NB4 (cell line): Measurements from ENCODE around the gene FKBP2.

Experiments
- DNase-seq: peaks from one replicate; pipeline ENCODE4 v3.0.0; 2010; ENCODE audit warnings: low read depth
- H3K4me3 ChIP-seq: one replicate; pipeline ENCODE4 v1.5.1; 2011; ENCODE audit warnings: mild to moderate bottlenecking, low read depth, low read length, moderate library complexity
- MYC ChIP-seq: IDR thresholded peaks from 2 replicates; pipeline ENCODE4 v1.6.1; 2011; ENCODE audit warnings: low read depth, low read length
- POLR2A ChIP-seq: IDR thresholded peaks from 2 replicates; pipeline ENCODE4 v1.6.1; 2011; ENCODE audit warnings: mild to moderate bottlenecking; ENCODE audit not compliant: insufficient read length; ENCODE audit errors: extremely low read depth
- TF ChIP-seq, protein P1 (sequence below): IDR thresholded peaks from 2 replicates; pipeline ENCODE4 v1.6.1; 2011; ENCODE audit warnings: low read depth, low read length
- TF ChIP-seq, protein P2 (sequence below): IDR thresholded peaks from one replicate; pipeline ENCODE4 v1.5.1; 2012; ENCODE audit warnings: low read depth, low read length

The FKBP2 gene

DNA sequence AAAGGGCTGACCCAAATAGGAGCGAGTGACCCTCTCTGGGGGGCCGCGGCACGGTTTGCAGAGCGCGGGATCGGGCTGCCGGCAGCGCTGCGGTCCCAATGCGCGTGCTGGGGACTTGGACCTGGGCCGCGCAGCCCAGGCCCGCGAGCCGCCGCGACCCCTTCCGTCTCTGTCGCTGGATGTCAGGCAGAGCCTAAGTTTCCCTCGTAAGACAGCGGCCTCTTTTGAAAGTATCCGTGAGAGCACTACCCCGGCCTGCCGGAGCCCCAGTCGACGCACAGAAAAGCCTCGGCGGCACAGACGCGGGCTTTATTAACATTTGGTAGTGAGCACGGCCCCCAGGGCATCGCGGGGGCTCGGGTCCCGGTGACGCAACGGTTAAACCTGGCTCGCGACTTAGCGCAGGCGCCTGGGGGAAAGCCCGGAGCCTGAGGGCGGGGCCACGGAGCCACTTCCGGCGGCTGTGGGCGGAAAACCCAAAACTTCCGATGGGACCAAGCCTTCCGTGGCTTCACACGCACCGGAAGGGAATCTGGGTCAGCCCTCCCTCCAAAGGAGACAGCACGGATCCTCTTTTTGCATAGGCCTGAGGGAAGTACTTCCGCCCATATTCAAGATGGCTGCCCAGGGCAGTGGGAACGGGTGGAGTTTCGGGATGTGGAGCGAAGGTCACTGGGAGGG lies 28.8 kb downstream of the FKBP2 start:
- peak; percentile 100 for DNase-seq
- TF ChIP-seq POLR2A (peak; percentile 68), MYC (peak; percentile 39; the same call in 1 of the 2 replicates)
- TF ChIP-seq, protein P1, sequence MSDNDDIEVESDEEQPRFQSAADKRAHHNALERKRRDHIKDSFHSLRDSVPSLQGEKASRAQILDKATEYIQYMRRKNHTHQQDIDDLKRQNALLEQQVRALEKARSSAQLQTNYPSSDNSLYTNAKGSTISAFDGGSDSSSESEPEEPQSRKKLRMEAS = no peak
- TF ChIP-seq, protein P2, sequence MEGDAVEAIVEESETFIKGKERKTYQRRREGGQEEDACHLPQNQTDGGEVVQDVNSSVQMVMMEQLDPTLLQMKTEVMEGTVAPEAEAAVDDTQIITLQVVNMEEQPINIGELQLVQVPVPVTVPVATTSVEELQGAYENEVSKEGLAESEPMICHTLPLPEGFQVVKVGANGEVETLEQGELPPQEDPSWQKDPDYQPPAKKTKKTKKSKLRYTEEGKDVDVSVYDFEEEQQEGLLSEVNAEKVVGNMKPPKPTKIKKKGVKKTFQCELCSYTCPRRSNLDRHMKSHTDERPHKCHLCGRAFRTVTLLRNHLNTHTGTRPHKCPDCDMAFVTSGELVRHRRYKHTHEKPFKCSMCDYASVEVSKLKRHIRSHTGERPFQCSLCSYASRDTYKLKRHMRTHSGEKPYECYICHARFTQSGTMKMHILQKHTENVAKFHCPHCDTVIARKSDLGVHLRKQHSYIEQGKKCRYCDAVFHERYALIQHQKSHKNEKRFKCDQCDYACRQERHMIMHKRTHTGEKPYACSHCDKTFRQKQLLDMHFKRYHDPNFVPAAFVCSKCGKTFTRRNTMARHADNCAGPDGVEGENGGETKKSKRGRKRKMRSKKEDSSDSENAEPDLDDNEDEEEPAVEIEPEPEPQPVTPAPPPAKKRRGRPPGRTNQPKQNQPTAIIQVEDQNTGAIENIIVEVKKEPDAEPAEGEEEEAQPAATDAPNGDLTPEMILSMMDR = no peak

DNA sequence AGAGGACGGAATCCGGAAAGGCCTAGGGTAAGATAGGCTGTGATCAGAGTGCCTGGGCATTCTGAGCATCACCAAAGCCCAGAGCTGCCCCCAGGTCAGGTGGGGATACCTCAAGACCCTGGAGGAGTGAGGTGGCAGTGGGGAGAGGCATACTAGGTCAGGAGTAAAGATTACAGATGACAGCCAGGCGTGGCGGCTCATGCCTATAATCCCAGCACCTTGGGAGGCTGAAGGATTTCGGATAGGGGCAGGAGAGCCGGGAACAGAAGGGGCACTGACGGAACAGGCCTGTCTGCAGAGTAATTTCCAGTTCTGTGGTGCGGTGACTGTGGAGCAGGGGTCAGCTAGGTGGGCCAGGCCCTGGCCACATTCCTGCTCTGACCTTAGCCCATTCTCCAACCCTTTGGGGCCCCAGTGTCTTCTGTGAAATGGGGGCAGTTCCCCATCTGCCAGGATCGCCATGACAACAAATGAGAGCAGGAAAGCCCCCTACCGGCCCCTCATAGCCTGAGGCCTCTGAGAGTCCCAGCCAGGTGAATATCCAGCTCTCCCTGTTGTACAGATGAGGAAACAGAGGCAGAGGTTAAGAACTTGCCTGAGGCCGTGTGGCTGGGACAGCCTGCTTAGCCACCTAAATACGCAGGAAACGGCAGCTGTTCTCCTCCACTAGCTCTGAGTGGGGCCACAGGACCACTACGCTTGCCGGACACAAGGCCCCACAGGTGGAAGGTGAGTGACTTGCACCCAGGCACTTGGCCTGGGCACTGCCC lies 34.3 kb downstream of the FKBP2 start:
- DNase-seq = no peak
- no peak for TF ChIP-seq MYC
- TF ChIP-seq, protein P1 = no peak
- TF ChIP-seq, protein P2 = no peak
- TF ChIP-seq POLR2A = no peak
- no peak overlapping the region for H3K4me3 ChIP-seq

More for the DNA sequence above, 28.8 kb downstream of the FKBP2 start:
- H3K4me3 ChIP-seq = peak overlapping the region; percentile 97

DNA sequence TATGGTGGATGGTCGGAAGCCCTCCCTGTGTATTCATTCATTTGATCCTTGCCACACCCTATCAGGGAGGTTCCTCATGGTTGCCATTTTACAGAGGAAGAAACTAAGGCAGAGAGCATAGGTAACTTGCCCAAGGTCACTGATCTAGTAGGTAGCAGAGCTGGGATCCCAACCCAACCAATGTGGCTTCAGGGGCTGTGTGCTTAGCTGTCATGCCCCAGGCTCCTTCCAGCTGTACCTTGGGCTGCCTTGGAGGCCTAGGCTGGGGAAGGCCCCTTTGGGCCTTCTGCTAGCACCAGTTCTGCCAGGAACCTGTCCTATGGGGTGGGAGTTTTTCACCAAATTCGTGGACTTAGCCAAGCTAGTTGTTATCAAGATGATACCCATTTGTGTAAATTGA lies 34.9 kb downstream of the FKBP2 start:
- no peak for DNase-seq
- TF ChIP-seq, protein P2 = no peak
- no peak for TF ChIP-seq POLR2A
- TF ChIP-seq, protein P1 = no peak
- no peak for TF ChIP-seq MYC
- no peak overlapping the region for H3K4me3 ChIP-seq

DNA sequence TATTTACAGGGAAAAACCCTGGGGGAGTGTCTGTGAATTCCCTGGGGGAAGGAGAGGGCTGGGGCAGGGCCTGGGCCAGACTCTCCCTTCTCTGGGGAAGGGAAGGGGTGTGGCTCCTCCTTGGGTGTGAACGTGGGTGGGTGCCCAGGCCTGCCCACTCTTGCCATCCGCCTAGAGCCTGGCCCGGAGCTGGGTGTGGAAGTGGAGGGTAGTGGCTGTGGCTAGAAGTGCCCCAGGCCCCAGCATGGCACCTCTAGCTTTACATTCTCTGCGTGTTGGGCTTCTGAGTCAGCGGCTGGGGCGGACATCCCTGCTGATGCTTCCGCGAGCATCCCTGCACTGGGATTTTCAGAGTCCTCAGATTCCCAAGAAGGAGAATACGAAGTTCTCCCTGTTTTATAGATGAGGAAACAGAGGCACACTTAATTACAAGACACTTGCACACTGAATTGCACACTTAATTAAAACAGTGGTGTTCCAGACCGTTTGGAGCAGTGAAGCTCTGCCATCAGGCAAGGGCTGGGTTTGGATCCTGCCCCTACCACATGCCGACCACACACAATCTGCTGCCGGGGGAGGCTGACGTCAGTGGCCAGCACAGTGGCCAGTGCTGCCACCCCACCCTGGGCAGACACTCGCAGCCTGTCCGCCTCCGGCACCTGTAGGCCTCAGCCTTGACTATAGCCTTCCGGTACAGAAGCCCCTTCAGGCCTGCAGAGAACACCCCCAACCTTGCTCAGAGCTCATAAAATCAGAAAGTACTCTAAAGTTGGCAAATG lies 35.9 kb downstream of the FKBP2 start:
- no peak for TF ChIP-seq POLR2A
- no peak for TF ChIP-seq MYC
- TF ChIP-seq, protein P1 = no peak
- TF ChIP-seq, protein P2 = no peak
- no peak for DNase-seq
- no peak overlapping the region for H3K4me3 ChIP-seq

DNA sequence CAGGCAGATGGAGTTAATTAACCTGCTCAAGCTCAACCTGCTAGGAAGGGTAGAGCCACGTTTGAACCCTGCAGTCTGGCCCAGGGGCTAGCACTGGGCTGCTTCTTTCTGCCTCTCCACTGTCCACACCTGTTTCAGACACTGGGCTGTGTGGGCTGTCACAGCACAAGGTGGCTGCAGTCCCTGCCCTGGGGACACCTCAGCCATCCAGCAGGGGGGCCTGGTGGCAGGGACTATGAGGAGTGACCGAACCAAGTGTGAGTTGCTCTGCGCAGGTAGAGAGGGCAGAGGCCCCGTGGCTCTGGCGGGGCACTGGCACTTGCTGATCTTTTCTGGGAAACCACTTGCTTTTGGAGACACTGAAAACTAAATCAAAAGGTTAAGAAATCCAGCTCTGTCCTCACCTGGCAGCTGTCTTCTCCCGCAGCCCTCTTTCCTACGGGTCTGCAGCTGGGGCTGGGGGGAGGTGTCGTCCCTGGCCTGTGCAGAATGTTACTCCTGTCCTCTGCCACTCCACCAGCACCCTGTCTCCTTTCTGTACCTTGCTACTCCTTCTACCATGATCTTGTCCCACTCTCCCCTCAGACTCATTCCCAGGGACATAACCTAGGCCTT lies 37.8 kb downstream of the FKBP2 start:
- no peak for DNase-seq
- no peak overlapping the region for H3K4me3 ChIP-seq
- TF ChIP-seq MYC = no peak
- TF ChIP-seq, protein P2 = no peak
- TF ChIP-seq, protein P1 = no peak
- TF ChIP-seq POLR2A = no peak
